ENCODE measurements around the gene ITGB3BP. TPM values are rescaled to one million over a fixed set of nuclear protein-coding genes. Genes with fewer than 3 reads are reported as not detected.

Gene ITGB3BP
- total and polyA plus RNA-seq, 2 of the 13 experiments (the other 11 are each of a cell fraction or from before 2014, with no cell fraction given): 19.0 to 46.5 TPM

GRCh38 chr1:63414691-63415365 is 108.2 kb downstream of the ITGB3BP start (continued):
- TF ChIP-seq GATAD1 (CRISPR knock-in tag; IDR thresholded peaks at IDR 0.05): no peak
- TF ChIP-seq KIAA2018 (CRISPR knock-in tag; IDR thresholded peaks at IDR 0.05; ENCODE audit: borderline replicate concordance): no peak
- TF ChIP-seq SRSF4 (IDR thresholded peaks at IDR 0.05; ENCODE audit: low read depth, low read length, poor library complexity, severe bottlenecking): no peak
- no peak for TF ChIP-seq ELK4 (CRISPR knock-in tag; IDR thresholded peaks at IDR 0.05; ENCODE audit: borderline replicate concordance)
- TF ChIP-seq SMARCE1 (IDR thresholded peaks at IDR 0.05; ENCODE audit: borderline replicate concordance): no peak
- no peak for TF ChIP-seq ZSCAN31 (CRISPR knock-in tag; IDR thresholded peaks at IDR 0.05; ENCODE audit: low read depth)
- no peak for TF ChIP-seq ZNF234 (CRISPR knock-in tag; conservative IDR thresholded peaks at IDR 0.05)
- no peak for TF ChIP-seq RAD21 (CRISPR knock-in tag; IDR thresholded peaks at IDR 0.05)
- TF ChIP-seq ZNF609 (CRISPR knock-in tag; IDR thresholded peaks at IDR 0.05; ENCODE audit: borderline replicate concordance): no peak
- no peak for TF ChIP-seq ZNF414 (CRISPR knock-in tag; IDR thresholded peaks at IDR 0.05)
- no peak for TF ChIP-seq NFKBIZ (CRISPR knock-in tag; IDR thresholded peaks at IDR 0.05)
